Neural cell (in vitro differentiated cells): ENCODE measurements around the gene KRTAP4-4.

ENCODE experiments used
- EP300 ChIP-seq: fragments of 450-650 bp; conservative IDR thresholded peaks from 2 replicates; pipeline ENCODE4 v1.6.1; 2014; ENCODE audit warnings: antibody characterized with exemption, mild to moderate bottlenecking, moderate library complexity; ENCODE audit not compliant: poor library complexity, severe bottlenecking
- EZH2 ChIP-seq: fragments of 200-600, 300-800 bp; shearing (Covaris generic), sonication (generic); IDR thresholded peaks from 2 replicates; pipeline ENCODE4 v1.6.1; 2014; ENCODE audit warnings: antibody characterized with exemption, low read length, borderline replicate concordance, mild to moderate bottlenecking; ENCODE audit not compliant: insufficient read depth, poor library complexity, severe bottlenecking
- POLR2AphosphoS5 ChIP-seq: IDR thresholded peaks from 2 replicates; pipeline ENCODE4 v1.6.1; 2012
- RAD21 ChIP-seq: fragments of 450-650 bp; conservative IDR thresholded peaks from 2 replicates; pipeline ENCODE4 v1.6.1; 2014; ENCODE audit warnings: antibody characterized with exemption, mild to moderate bottlenecking, moderate library complexity
- SMC3 ChIP-seq: fragments of 450-650 bp; conservative IDR thresholded peaks from 2 replicates; pipeline ENCODE4 v1.6.1; 2014; ENCODE audit warnings: antibody characterized with exemption, mild to moderate bottlenecking, moderate library complexity; ENCODE audit not compliant: poor library complexity
- TAF1 ChIP-seq: IDR thresholded peaks from 2 replicates; pipeline ENCODE4 v1.6.1; 2012; ENCODE audit warnings: low read depth
- TF ChIP-seq, protein P1 (sequence below): fragments of 450-650 bp; IDR thresholded peaks from 2 replicates; pipeline ENCODE4 v1.5.1; 2014; ENCODE audit warnings: antibody characterized with exemption, mild to moderate bottlenecking, moderate library complexity; ENCODE audit not compliant: poor library complexity, severe bottlenecking

DNA sequence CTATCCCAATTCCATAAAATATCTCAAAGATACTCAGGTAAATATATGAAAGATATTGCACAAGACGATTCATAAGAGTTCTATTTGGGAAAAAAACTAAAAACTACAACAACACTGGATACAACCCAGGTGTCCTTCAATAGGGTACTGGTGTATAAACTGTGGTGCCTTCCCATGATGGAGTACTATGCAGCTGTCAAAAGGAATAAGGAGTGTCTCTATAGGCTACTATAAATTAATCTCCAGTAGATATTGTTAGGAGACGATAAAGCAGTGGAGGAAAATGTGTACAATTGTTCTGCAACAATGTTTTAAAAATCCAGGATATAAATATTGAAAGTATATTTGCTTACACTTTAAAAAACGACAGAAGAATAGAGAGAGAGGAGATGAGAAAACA, 34.1 kb downstream of the KRTAP4-4 start:
- TF ChIP-seq TAF1, result no peak
- TF ChIP-seq, protein P1, sequence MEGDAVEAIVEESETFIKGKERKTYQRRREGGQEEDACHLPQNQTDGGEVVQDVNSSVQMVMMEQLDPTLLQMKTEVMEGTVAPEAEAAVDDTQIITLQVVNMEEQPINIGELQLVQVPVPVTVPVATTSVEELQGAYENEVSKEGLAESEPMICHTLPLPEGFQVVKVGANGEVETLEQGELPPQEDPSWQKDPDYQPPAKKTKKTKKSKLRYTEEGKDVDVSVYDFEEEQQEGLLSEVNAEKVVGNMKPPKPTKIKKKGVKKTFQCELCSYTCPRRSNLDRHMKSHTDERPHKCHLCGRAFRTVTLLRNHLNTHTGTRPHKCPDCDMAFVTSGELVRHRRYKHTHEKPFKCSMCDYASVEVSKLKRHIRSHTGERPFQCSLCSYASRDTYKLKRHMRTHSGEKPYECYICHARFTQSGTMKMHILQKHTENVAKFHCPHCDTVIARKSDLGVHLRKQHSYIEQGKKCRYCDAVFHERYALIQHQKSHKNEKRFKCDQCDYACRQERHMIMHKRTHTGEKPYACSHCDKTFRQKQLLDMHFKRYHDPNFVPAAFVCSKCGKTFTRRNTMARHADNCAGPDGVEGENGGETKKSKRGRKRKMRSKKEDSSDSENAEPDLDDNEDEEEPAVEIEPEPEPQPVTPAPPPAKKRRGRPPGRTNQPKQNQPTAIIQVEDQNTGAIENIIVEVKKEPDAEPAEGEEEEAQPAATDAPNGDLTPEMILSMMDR, result no peak
- no peak for TF ChIP-seq POLR2AphosphoS5
- TF ChIP-seq RAD21, result no peak
- TF ChIP-seq EZH2, result no peak
- TF ChIP-seq EP300, result no peak
- no peak for TF ChIP-seq SMC3
